Fibroblast of skin of abdomen (primary cell): ENCODE results near the gene KLF7.

Source experiments
- DNase-seq: peaks from one replicate; pipeline ENCODE4 v3.0.0-alpha.2; 2013

The KLF7 gene

GRCh38 chr2:207148020-207148419 lies 17.7 kb downstream of the KLF7 start:
- DNase-seq: peak; percentile 95

DNA sequence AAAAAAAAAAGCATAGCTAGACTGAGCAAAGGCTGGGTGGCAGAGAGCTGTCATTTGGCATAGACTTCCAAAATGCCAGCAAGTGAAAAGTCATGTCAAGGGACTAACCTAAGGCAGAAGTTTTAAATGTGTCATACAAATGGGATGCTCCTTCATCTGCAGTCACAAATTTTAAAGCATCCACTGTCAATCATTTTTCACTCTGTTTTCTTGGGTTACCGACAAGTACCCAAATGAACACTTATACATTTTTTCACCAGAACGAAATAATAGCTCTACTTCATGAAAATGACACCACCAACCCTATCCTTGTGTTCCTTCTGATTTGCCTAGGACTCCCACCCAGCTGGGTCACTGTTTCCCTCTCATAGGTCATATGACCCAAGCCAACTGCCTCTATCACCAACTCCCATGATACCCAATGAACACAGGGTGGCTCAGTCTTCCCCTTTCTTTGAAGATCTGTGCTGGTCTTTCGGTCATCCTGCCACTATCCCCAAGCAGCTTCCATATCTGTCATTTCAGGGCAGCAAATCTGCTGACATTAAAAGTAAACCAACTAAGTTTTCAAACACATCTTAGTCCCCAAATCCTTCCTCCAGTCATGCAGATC lies 21.5 kb downstream of the KLF7 start:
- DNase-seq: no peak

DNA sequence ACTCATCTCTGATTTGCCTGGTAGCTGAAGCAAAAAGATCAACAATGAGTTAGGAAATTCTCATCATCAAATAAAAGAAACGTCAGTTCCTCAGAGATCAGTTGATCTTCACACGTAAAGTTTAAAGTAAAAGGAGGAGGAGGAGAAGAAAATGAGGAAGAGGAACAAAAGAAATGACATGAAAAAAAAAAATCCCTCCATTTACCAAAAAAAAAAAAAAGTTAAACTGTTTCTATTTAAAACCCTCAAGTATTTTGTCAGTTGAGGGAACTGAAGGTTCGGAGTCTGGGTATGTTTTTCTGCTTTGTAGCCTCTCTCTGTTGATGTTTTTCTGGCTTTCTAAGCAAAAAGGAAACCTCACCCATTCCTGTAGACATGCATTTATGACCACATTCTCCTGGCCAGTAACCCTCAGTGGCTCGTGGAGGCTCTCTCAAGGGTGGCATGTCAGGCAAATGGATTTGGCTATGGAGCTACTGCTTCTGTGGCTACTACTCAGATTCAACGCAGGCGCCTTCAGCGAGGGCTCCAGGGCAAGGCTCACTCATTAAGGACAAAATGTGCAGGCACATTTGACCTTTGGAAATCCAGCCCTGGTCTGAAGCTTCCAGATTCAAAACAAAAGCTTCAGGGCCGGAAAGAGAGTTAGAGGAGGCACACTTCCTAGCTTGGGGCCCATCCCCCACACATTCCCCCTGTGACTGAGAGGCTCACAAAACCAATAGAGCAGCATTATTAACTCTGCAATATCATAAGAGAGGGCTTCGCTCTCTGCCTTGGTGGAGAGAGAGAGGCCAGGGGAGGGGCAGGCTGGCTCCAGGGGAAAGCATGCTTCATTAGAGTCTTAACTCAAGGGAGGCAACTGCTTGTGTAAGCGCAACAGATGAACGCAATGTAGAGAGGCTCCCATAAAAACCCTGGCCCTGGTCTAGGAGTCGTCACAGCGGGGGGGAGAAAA lies 22.3 kb downstream of the KLF7 start:
- DNase-seq: peak; percentile 47

DNA sequence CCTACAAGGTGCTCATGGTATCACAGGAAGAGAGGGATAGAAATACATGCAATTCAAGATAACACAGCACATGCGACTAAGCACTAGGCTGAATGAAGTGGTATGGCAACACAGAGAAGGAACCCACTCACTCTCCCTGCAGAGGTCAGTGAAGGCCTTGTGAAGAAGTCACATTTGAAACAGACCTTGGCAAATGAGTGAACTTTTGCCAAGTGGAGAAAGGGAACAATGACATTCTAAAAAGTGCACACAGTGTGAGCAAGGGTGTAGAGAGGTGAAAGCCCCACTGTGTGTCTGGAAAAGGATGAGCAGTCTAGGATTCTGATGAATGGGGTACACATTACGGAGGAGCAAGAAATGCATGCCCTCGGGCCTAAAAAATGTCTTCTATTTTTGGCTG lies 23.3 kb downstream of the KLF7 start:
- no peak for DNase-seq

DNA sequence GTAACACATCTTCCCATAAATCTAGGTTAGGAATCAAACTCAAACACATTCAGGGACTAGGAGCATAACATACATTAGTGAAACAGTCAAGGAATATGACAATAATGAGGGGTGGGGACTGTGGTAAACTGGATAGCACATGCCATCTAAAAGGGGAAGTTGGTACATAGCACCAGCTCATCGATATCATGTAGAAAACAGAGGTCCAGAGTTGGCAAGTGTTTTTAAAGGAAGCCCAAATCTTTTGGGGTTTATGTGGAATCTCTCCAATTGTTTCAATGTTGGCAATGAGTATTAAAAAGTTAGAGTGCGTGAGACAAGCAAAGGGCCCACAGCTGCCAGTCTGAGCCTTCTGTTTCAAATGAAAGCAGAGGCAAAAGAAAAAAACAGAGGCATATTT lies 24.4 kb downstream of the KLF7 start:
- DNase-seq: no peak

DNA sequence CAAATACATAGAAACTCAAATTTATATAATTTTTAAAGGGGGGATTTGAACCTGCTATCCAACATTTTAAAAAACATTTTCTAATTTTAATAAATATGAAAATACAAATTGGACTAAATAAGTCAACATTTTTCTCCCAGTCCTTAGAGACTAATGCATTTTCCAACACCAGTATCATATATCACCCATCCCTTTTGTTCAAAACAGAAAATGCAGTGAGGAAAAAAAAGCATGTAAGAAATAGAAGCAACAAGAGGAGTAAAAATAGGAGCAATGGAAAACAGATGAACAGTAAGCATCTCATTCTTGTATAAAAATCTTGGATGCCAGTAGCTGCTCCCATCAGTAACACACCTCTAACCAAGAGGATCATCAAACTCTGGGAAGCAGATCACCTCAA lies 25.5 kb downstream of the KLF7 start:
- DNase-seq: no peak

- no peak for DNase-seq
Measured at GRCh38 chr2:207139552-207139951, 26.2 kb downstream of the KLF7 start.

DNA sequence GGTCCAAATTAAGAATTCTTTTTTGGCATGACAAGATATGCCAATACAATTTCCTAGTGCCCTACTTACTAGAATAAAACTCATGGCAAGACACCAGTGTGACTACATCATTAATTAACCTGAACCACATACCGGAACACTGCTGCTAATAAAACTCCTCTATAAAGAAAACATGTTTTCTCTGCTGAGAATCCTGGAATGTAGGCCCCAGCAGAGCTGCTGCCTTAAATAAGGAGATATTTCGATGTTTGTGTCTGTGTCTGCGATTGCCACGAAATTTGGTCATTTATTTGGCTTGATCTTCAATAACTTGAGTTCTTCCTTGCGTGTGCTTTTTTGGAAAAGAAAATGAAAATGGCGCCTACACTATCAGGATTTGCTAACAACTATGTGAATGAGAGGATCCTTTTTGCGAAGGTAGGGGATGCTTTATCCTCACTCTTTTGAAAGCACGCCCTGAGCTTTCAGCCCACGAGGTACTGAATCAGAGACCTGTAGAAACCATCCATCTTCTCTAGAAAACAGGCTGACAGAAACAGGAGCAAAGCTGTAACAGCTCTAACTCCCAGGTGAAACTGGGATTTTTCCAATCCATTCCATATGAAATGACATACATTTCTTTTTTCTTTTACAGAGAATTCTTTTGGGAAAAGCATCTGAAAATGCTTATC lies 27.0 kb downstream of the KLF7 start:
- DNase-seq: no peak

DNA sequence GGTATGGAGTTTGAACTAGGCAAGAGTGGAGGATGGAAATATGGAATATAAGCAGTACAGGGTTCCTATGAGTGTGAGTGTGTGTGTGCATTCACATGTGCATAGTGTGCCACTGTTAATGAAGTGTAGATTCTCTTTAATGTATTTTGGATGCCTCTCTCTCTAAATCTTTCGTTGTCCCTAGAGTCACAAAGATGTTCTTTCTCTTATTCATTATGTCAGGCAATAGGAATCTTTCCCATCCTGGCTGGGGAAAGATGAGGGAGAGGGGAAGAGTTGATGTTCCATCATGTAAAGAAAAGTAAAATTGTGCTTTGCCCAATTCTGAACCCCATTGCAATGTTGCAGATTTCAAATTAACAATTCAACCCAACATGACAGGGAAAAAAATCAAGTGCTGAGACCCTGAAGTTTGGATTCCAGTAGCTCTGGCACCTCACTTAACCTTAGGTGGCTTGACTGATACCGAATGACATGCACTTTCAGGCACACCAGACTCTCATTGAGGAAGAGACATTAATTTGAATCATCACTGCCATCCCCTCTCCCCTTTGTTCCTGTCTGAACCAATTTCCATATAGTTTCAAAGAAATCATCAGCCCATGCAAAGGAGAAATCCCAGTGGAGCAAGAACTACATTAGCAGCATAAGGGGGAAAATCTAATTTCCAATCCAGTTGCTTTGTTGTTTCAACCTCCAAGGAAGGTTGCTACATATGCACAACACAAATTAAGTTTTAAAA lies 28.0 kb downstream of the KLF7 start:
- DNase-seq: no peak

- no peak for DNase-seq
Measured at GRCh38 chr2:207136874-207137273, 28.9 kb downstream of the KLF7 start.

- no peak for DNase-seq
Measured at GRCh38 chr2:207135801-207136457, 29.8 kb downstream of the KLF7 start.

DNA sequence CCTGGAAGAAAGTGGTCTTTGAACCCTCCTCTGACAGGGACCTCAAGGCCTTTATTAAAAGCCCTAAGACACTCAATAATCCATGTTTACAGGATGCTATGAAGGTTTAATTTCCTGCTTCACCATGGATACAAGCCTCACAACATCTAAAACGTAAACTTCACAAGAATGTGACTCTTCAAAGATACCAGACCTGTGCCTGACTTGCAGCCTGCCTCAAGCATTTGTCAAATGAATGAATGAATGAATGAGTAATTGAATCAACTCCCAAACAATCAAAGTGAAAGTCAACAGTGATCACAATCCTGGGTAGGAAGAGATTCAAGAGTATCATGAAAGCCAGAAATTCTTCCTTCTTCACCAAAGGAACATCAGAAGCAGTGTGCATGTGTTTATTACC lies 30.4 kb downstream of the KLF7 start:
- DNase-seq: no peak

- DNase-seq: peak; percentile 96
Measured at GRCh38 chr2:207133820-207134519, 31.8 kb downstream of the KLF7 start.

- no peak for DNase-seq
Measured at GRCh38 chr2:207133458-207133819, 32.3 kb downstream of the KLF7 start.

GRCh38 chr2:207132019-207132418 lies 33.7 kb downstream of the KLF7 start:
- DNase-seq: no peak

DNA sequence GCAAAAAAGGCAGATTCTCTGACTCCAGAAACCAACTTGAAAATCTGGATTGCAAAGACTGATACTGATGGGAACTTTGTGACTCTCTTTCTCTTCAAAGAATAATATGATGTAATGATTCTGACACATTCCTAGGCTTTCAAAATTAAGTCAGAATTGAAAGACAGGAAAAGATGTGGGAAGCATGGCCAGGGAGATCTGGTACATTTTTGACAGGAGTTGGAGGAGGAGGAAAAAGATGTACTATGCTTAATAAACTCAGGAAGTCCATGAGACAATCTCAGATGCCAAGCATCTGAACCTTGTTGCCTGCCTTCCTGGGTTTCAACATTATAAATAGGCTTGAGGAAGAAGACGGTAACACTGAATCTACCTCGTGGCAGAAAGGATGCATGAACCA lies 34.2 kb downstream of the KLF7 start:
- no peak for DNase-seq

- no peak for DNase-seq
Measured at GRCh38 chr2:207130958-207131521, 34.7 kb downstream of the KLF7 start.

DNA sequence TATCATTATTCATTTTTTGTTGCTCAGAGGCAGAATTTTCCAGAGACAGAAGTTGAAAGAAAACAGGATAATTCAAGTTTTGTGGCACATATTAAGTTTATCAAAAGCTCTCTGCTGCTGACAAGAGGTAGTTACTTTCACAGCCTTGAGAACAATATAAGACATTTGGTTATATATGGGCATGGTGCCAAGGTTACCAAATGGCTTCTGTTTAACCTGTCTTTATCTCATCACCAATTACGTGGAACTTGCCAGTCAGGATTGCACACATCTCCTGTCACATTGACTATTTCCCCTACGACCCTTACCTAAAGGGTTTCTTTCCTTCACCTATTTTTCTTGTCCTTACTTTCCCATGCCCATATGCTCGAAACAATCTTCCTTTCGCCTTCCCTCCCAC lies 35.9 kb downstream of the KLF7 start:
- no peak for DNase-seq

DNA sequence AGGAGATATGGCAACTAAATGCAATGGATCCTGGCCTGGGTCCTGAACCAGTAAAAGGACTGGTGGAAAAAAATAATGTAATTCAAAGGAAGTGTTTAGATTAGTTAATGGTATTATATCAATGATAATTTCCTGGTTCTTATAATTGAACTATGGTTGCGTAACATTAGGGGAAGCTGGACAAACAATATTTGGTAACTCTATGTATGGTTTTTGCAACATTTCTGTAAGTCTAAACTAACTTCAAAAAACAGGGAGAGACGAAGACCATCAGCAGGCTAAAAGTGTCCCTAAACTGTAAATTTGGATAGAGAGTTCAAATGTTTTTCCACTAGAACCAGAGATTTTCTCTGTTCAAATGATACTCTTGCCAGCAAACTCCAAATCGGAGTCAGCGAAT lies 36.9 kb downstream of the KLF7 start:
- no peak for DNase-seq

GRCh38 chr2:207126724-207127308 lies 38.9 kb downstream of the KLF7 start:
- peak; percentile 56 for DNase-seq
